GM15510 (cell line): ENCODE results near the gene GORASP1.

Experiments used
- POLR2A ChIP-seq: IDR thresholded peaks from 3 replicates; pipeline ENCODE4 v1.6.1; 2011; ENCODE audit warnings: borderline replicate concordance; ENCODE audit not compliant: insufficient read length; ENCODE audit errors: extremely low read depth

GORASP1 gene

DNA sequence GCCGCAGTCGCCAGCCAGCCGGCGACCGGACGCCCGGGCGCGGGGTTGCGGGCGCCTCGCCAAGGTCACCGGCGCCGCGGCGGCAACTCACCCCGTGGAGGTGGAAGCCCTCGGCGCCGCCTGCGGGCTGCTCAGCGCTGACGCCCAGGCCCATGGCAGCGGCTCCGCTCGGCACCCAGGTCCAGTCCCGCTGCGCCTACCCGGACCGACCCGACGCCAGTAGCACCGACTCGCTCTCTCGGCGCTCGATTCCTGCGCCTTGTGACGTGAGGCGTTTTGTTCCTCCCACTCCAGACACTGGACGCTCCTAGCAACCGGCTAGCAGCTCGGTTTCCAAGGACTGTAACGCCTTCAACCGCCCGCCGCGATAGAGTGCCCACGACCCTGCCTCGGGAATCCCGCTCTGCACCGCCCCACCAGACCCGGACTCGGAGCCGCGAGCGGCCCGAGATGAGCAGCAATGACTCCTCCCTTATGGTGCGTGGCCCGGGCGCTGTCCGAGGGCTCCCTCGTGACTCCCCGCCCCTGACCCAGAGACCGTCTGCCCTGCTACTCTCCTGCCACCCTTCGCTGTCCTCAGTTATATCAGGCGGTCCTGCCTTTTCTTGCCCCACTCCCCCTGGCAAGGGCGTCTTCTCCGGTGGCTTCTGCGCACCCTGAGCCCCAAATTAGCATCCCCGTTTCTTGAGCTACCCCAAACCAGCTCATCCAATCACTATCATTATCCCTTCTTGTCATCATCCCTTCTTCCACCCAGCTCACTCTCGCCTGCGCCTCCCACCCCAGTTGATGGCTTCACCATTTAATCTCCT lies at the start of gene GORASP1, which contains the start of gene TTC21A:
Gene GORASP1, minus strand, starts transcription at position 240 of the 812 bp plus-strand sequence. Its CDS starts 86 bp downstream, at position 154.
Gene TTC21A, plus strand, starts transcription at position 293 of the 812 bp plus-strand sequence. Its CDS starts 158 bp downstream, at position 451.
- peak; percentile 62 for TF ChIP-seq POLR2A

GRCh38 chr3:39156421-39156820 lies 49.0 kb upstream of the GORASP1 start:
- TF ChIP-seq POLR2A = no peak

DNA sequence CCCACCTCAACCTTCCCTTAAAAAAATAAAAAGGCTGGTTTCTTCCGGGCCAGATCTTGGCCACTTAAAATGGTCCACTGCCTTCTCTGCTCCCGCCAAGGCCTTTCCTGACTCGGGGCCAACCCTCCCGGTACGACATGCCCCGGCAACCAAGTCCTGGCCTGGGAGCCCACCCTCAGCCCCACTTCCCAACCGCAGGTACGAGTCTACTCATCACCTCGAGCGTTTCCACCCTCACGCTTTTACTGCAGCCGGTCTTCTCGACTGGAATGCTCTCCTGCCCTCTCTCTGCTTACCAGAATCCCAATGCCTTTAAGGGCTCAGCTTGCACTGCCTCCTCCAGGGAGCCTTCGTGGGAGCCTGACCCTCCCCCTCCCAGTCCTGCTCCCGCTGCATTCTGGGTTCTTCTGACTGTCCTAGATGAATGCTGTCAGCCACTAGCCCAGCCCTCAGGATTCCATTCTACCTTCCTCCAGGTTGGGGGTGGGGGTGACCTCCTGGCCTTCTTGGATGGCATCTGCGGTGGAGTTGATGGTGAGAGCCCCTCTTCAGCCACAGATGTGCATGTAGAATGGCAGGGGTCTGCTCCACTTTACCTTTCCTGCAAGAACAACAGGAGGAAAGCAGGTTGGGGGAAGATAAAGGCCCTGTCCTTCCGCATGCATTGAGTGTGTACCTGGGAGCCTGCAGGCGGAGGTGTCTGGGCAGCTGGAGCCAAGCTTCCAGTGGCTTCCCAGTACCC lies 47.0 kb upstream of the GORASP1 start:
- TF ChIP-seq POLR2A = no peak

DNA sequence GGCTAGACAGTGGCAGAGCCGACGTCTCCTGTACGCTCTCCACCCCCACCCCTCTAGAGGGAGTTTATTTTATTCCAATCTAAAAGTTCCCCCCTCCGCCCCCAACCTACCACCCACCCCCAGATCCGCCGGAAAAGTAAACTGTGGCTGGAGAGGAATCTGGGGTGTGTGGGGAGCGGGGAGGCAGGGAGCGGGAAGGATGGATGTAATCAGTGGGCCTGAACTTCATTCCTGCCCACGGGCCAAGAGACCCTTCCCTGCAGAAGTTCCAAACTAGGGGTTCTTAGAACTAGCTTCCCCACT lies 46.5 kb upstream of the GORASP1 start:
- TF ChIP-seq POLR2A = no peak

DNA sequence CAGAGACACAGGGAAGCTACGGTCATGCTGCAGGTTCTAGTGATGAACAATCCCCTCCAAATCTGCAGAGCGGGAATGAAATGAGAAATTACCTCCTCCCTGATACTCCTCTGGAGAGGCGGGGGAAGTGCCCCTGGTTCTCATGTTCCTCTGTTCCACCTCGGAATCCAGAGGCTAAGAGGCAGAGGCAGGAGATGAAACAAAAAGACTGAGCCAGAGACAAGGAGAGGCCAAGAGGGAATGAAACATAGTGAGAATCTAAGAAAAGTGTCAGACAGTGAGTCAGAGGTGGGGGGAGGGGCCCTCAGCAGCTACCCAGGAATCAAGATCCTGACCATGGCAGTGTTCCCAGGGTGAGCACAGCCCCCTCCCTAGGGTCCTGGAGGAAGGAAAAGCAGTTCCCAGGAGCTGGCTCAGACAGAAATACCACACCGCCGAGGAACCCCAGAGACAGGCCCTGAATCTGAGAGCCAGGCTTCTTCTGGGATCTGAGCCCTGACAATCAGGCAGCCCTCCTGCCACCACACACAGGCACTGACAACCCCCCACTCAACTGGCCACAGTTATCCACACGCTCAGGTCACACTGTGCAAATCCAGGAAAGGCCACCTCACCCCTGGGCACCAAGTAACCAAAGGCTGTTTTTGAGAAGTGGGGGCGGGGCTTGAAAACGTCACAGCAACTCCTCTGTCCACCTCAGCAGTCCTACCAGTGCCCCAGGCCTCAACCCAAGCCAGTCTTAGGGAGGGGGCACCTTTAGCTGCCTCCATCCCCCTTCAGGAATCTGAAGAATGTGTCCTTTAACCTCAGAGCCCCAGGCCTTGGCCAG lies 43.6 kb upstream of the GORASP1 start:
- no peak for TF ChIP-seq POLR2A

DNA sequence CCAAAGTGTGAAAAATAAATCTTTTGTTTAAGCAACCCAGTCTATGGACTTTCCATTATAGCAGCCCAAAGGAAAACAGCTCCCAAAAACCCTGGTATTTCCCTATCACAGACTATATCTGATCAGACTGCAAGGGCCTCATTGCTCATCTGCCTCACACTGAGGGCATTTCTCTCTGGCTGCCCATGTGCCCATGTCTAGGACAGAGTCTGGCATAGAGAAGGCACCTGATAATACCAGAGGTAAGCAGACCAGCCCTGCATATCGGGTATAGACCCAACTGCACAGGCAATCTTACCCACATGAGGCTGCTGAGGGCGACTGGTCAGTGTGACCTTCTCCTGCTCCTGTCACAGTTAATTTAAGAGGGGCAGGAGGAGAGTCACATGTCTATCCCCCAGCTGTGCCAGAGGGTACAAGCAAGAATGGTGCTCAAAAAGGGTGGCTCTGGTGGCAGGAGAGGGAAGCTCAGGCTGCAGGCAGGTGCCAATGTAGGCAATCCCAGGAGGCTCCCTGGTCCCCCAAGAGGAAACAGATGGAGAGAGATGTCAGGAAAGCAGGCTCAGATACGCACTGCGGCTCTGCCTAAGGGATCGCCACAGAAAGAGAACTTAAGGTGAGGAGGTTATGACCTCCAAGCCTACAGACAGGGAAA lies 42.8 kb upstream of the GORASP1 start:
- TF ChIP-seq POLR2A = no peak

GRCh38 chr3:39149498-39150147 lies 42.2 kb upstream of the GORASP1 start:
- no peak for TF ChIP-seq POLR2A

- no peak for TF ChIP-seq POLR2A
Observed at GRCh38 chr3:39149059-39149455, 41.6 kb upstream of the GORASP1 start.

DNA sequence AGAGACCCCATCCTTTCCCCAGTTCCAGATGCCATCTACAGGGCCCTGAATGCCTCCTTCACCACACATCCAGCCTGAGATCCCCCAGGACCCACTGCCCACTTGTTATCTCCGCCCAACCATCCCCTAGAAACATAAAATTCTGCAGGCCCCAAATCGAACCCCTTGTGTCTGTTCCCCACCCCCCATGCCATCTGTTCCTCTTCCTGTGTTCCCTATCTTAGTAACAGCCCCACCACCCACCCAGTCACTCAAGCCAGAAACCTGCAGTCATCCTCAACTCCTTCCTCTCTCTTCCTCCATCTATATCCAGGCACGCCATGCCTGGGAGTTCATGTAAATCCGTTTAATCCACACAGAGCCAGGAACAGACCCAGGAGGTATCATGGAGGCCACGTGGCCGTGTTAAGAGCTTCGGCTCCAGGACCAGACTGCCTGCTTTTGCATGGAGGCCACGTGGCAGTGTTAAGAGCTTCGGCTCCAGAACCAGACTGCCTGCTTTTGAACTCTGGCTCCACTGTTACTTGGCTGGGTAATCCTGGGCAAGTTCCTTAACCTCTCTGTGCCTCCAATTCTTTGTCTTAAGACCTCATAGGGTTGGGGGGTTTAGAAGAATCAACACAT lies 41.1 kb upstream of the GORASP1 start:
- no peak for TF ChIP-seq POLR2A

DNA sequence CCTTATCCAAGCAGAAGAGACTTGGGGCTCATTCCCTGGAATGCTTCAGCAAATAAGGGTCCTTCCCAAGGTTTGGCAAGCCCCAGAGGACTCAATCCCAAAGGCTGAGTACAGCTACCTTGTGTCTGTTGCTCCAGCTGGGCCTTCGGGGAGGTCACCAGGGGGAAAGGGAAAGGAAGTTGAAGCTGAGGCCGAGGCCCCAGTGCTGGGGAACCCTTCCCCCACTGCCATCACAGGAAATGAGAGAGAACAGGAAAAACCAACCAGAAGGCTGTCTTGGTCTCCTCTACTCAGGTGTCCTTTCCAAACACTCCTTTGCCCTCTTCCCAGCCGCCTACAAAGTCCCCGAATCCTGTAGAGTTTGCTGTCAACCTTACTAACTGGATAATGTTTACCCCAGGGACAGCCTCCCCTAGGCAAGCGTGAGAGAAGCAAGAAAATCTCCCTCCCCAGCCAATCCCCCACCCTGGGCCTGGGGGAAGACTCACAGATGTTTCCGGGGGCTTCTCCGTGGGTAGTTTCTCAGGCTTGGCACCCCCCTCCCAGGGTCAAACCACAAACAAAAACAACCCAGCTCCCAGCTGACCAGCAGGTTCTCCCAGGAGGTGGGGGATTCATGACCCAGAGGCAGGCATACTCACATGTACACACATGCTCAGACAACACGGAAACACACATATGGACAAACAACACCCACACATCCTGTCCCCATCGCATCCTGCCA lies 40.4 kb upstream of the GORASP1 start:
- TF ChIP-seq POLR2A = no peak

DNA sequence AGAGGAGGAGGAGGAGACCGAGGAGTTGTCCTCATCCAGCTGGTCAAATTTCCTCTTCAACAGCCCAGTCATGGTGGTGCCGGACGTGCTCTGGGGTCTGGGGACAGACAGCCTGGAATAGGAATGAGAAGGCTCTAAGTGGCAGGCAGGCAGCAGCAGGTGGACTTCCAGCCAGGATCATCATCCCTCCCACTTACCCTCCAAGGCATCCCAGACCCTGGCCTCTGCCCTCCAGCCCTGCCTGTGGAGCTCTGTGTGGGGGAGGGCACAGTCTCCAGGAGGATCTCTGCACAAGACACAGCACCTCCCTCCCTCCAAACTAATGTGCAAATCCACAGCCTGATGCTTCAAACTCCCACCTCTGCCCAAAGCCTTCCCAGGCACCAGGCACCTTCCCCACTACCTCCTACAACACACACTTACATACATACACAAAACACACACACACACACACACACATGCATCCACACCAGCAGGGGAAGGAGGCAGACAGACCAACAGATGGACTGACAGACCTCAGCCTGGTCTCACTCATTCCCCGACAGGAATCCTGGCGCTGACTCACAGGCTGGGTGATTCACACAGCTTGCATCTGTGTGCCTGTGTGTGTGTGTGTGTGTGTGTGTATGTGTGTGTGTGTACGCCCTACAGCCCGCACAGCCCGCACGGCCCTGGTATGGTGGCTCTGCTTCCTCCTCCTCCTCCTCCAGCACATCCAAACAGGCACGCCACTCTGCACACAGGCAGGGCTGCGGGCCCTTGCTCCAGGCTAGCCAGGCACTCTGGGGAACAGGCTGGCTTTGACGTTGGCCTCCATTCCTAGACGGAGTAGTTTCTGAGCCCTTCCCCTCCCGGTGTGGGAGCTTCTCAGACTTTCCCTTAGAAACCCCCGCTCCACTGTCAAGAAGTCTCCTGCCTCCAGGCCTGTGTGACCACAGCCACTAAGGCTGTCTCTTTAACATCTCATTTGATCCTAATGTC lies 39.5 kb upstream of the GORASP1 start:
- peak; percentile 31 for TF ChIP-seq POLR2A

DNA sequence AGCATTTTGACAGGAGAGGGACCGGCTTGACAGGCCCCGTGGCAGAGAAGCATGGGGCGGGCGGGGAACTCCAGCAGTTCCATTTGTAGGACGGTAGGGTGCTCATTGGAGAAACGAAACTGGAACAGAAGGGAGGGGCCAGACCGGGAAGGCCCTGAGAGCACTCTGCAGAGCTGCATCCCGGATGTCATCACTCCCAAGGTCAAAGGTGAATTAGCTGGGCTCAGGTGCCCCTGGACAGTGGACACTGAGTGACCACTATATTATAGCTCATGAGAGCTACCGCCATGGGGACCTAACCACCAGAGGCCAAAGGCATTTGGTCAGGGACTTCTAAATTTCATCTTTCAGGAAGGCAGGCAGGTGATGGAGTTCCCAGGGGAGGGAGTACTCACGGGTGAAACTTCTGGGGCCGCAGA lies 38.7 kb upstream of the GORASP1 start:
- no peak for TF ChIP-seq POLR2A
